HepG2 (cell line): Measurements from ENCODE around the gene STK4. TPM values are rescaled to one million over a fixed set of nuclear protein-coding genes. Genes with fewer than 3 reads are reported as not detected.

Experiments
- ATAC-seq: fragments of 200-7000 bp; cut with Tn5 transposase; 3 replicates; pipeline ENCODE4 v1.9.1; 2020; ENCODE audit warnings: mild to moderate bottlenecking, moderate library complexity
- BruUV-seq: library from RNA; stranded (reverse); fragments of 400-500 nt; replicated peaks from 2 replicates; lab custom pipeline; 2021; lab: Mats Ljungman, UMichigan
- CTCF ChIA-PET: fragments of 300-600 bp; formaldehyde crosslinking; extraction: SDS; loops from one replicate; lab custom pipeline; 2021; ENCODE audit warnings: low total read pairs, inconsistent platforms, low intra/inter-chr PET ratio; lab: Yijun Ruan, JAX
- POLR2A ChIA-PET: fragments of 350-600 bp; sonication (Branson Sonifier 250); formaldehyde crosslinking; loops from one replicate; lab custom pipeline; 2020; ENCODE audit warnings: antibody characterized with exemption, inconsistent platforms; lab: Yijun Ruan, JAX
- DNase-seq: peaks from one replicate; pipeline ENCODE4 v3.0.0-alpha.2; 2015; ENCODE audit warnings: low spot score
- FAIRE-seq: peaks from 3 replicates; lab custom pipeline; 2011; peaks lifted over from hg19 to GRCh38; lab: Jason Lieb, UNC
- H2AFZ ChIP-seq: one replicate; pipeline ENCODE4 v1.6.1; 2011; ENCODE audit warnings: low read length, inconsistent platforms
- H3K27ac ChIP-seq: fragments of 300-600 bp; 3 replicates; pipeline ENCODE4 v1.8.0; 2011; ENCODE audit warnings: mixed run types, mild to moderate bottlenecking, mixed read lengths, low read length, inconsistent platforms; ENCODE audit not compliant: insufficient read depth; ENCODE audit errors: extremely low read length
- H3K27me3 ChIP-seq, 2 experiments: fragments of 200-600 bp in 1 of 2; 2 replicates in 1 of 2; 3 replicates in 1 of 2; pipeline versions ENCODE4 v1.6.0 to v1.8.0; 2011; ENCODE audit warnings: low read length in 2 of 2, mild to moderate bottlenecking in 2 of 2, moderate library complexity in 2 of 2, inconsistent platforms in 1 of 2; ENCODE audit not compliant: insufficient read depth in 2 of 2, control insufficient read depth in 1 of 2
- H3K36me3 ChIP-seq, 2 experiments: fragments of 200-600 bp in 1 of 2; replicated peaks in 1 of 2; 2 replicates in 1 of 2; 3 replicates in 1 of 2; pipeline versions ENCODE4 v1.5.1 to v1.8.0; 2011; ENCODE audit warnings: low read length in 2 of 2, inconsistent platforms in 1 of 2; ENCODE audit not compliant: insufficient read depth in 2 of 2, control insufficient read depth in 1 of 2
- H3K4me1 ChIP-seq: 2 replicates; pipeline ENCODE4 v1.5.1; 2012; ENCODE audit warnings: low read length, inconsistent platforms; ENCODE audit not compliant: insufficient read depth
- H3K4me2 ChIP-seq: 2 replicates; pipeline ENCODE4 v1.6.0; 2011; ENCODE audit warnings: low read depth, low read length, inconsistent platforms
- H3K4me3 ChIP-seq, 3 experiments: fragments of 200-600 bp in 1 of 3; sonication (generic), shearing (Covaris generic) in 1 of 3; replicated peaks in 1 of 3; 2 replicates each; pipeline ENCODE4 v1.5.1; 2011 to 2016; ENCODE audit warnings: low read length in 3 of 3, inconsistent platforms in 2 of 3, low read depth in 2 of 3, mild to moderate bottlenecking in 2 of 3, control low read depth in 1 of 3, mixed read lengths in 1 of 3; ENCODE audit not compliant: insufficient read depth in 1 of 3
- H3K79me2 ChIP-seq: one replicate; pipeline ENCODE4 v1.6.1; 2011; ENCODE audit warnings: low read length, inconsistent platforms; ENCODE audit not compliant: insufficient read depth
- H3K9ac ChIP-seq: 2 replicates; pipeline ENCODE4 v1.6.0; 2011; ENCODE audit warnings: mild to moderate bottlenecking, low read depth, low read length, inconsistent platforms; ENCODE audit not compliant: insufficient read depth
- H3K9me3 ChIP-seq: 2 replicates; pipeline ENCODE4 v1.5.1; 2012; ENCODE audit warnings: mild to moderate bottlenecking, low read length
- H4K20me1 ChIP-seq: 2 replicates; pipeline ENCODE4 v1.6.0; 2011; ENCODE audit warnings: inconsistent platforms, mild to moderate bottlenecking, low read length, moderate library complexity; ENCODE audit not compliant: insufficient read depth
- ERF ChIP-seq: IDR thresholded peaks from 2 replicates; pipeline ENCODE4 v1.6.1; 2018; ENCODE audit warnings: missing biosample characterization, missing genetic modification reagents
- IRX3 ChIP-seq: sonication (generic); formaldehyde crosslinking; IDR thresholded peaks from 2 replicates; pipeline ENCODE4 v1.8.1; 2023; ENCODE audit warnings: mild to moderate bottlenecking, low read depth, missing genetic modification reagents, borderline replicate concordance
- PRMT3 ChIP-seq: sonication (generic); formaldehyde crosslinking; IDR thresholded peaks from 2 replicates; pipeline ENCODE4 v1.8.1; 2022; ENCODE audit warnings: low read depth, mild to moderate bottlenecking, moderate library complexity, missing genetic modification reagents, borderline replicate concordance
- RNF2 ChIP-seq: fragments of 450-650 bp; conservative IDR thresholded peaks from 2 replicates; pipeline ENCODE4 v1.6.1; 2016; ENCODE audit warnings: low read depth
- TBL1XR1 ChIP-seq: fragments of 150-350 bp; IDR thresholded peaks from 2 replicates; pipeline ENCODE4 v1.6.1; 2014; ENCODE audit warnings: borderline replicate concordance, low read length; ENCODE audit not compliant: partially characterized antibody
- ZNF160 ChIP-seq: sonication (generic); formaldehyde crosslinking; IDR thresholded peaks from 2 replicates; pipeline ENCODE4 v1.8.0; 2022; ENCODE audit warnings: mild to moderate bottlenecking, inconsistent platforms, missing genetic modification reagents
- ZNF510 ChIP-seq: sonication (generic); formaldehyde crosslinking; IDR thresholded peaks from 2 replicates; pipeline ENCODE4 v1.4.0; 2020; ENCODE audit warnings: low read depth, mild to moderate bottlenecking, missing genetic modification reagents
- ZNF841 ChIP-seq: sonication (generic); formaldehyde crosslinking; IDR thresholded peaks from 2 replicates; pipeline ENCODE4 v1.8.1; 2023; ENCODE audit warnings: missing genetic modification reagents, borderline replicate concordance
- WGBS: methylation state at CpG from one replicate; pipeline ENCODE4 v1.1.6; 2017; ENCODE audit warnings: low lambda C conversion rate; 5-methylcytosine and 5-hydroxymethylcytosine counted together
- in situ Hi-C: cut with HindIII; loops from 2 replicates; pipeline ENCODE4 v1.10.0; 2017; ENCODE audit warnings: low pct_unique_long_range_greater_than_20kb; ENCODE audit not compliant: extremely low pct_ligation_motif_present
- intact Hi-C: fragments of 100-400 bp; cut with micrococcal nuclease; formaldehyde crosslinking; loops from one replicate; pipeline ENCODE4 v1.10.0; 2022; ENCODE audit not compliant: unreplicated experiment
- polyA plus RNA-seq, 8 experiments: library from polyadenylated mRNA; depleted of rRNA in 3 of 8; stranded (reverse) in 7 of 8; unstranded in 1 of 8; fragments of >200 nt; fragmentation: Illumina TruSeq in 4 of 8; extraction: Trizol in 4 of 8; gene quantifications; 2 replicates each; pipeline versions ENCODE4 v1.2.1 to v1.2.3, GENCODE V29; 2011 to 2016; ENCODE audit warnings: low read depth in 4 of 8, missing spikeins in 1 of 8, mixed read lengths in 1 of 8; ENCODE audit not compliant: insufficient read depth in 1 of 8
- total RNA-seq, 5 experiments: library from RNA; depleted of rRNA; stranded (reverse); fragments of >200 nt; fragmentation: Illumina TruSeq; extraction: Trizol; gene quantifications; 2 replicates each; pipeline ENCODE4 v1.2.3, GENCODE V29; 2016; ENCODE audit warnings: low read depth in 1 of 5
- TF ChIP-seq, protein P1 (sequence below): sonication (generic); formaldehyde crosslinking; IDR thresholded peaks from 2 replicates; pipeline ENCODE4 v1.4.0; 2020; ENCODE audit warnings: missing genetic modification reagents
- TF ChIP-seq, protein P2 (sequence below): sonication (generic); formaldehyde crosslinking; IDR thresholded peaks from 2 replicates; pipeline ENCODE4 v1.5.1; 2020; ENCODE audit warnings: mild to moderate bottlenecking, missing genetic modification reagents

Gene STK4
- total and polyA plus RNA-seq, 2 of the 13 experiments (the other 11 are each of a cell fraction or from before 2014, with no cell fraction given) = 25.6 to 38.3 TPM

DNA sequence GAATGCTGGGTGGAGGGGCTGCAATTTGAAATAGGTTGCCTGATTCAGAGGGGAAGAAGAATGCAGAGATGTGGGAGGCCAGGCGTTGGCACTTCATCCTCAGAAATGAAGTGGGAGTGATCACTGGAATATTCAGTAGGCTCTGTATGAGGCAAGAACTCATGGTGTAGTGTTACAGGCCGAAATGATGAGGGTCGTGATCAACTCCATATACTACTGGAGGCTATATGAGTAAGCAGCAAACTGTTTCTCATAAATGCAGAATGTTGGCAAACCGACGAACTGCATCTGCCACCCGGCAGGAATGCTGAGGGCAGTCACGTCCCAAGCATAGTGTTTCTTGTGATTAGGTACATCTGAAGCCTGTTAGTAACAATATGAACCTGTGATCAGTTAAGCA, 121.9 kb downstream of the STK4 start:
- no peaks in the 10 kb centered on the region for H3K36me3 ChIP-seq
- TF ChIP-seq RNF2 (no peak), IRX3 (CRISPR knock-in tag) (no peak), ZNF841 (no peak), ZNF160 (CRISPR knock-in tag) (no peak), PRMT3 (CRISPR knock-in tag) (no peak), ERF (CRISPR knock-in tag) (no peak), ZNF510 (CRISPR knock-in tag) (no peak), TBL1XR1 (no peak)
- TF ChIP-seq, protein P1, sequence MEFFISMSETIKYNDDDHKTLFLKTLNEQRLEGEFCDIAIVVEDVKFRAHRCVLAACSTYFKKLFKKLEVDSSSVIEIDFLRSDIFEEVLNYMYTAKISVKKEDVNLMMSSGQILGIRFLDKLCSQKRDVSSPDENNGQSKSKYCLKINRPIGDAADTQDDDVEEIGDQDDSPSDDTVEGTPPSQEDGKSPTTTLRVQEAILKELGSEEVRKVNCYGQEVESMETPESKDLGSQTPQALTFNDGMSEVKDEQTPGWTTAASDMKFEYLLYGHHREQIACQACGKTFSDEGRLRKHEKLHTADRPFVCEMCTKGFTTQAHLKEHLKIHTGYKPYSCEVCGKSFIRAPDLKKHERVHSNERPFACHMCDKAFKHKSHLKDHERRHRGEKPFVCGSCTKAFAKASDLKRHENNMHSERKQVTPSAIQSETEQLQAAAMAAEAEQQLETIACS = no peak
- TF ChIP-seq, protein P2, sequence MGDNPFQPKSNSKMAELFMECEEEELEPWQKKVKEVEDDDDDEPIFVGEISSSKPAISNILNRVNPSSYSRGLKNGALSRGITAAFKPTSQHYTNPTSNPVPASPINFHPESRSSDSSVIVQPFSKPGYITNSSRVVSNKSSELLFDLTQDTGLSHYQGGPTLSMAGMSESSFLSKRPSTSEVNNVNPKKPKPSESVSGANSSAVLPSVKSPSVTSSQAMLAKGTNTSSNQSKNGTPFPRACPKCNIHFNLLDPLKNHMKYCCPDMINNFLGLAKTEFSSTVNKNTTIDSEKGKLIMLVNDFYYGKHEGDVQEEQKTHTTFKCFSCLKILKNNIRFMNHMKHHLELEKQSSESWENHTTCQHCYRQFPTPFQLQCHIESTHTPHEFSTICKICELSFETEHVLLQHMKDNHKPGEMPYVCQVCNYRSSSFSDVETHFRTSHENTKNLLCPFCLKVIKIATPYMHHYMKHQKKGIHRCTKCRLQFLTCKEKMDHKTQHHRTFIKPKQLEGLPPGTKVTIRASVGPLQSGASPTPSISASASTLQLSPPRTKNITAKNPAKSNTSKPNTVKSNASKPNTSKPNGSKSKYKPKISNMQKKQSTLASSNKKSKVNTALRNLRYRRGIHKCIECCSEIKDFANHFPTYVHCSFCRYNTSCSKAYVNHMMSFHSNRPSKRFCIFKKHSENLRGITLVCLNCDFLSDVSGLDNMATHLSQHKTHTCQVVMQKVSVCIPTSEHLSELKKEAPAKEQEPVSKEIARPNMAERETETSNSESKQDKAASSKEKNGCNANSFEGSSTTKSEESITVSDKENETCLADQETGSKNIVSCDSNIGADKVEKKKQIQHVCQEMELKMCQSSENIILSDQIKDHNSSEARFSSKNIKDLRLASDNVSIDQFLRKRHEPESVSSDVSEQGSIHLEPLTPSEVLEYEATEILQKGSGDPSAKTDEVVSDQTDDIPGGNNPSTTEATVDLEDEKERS (CRISPR knock-in tag) = no peak
- TF ChIP-seq, all 625 proteins: peak for 0
- ChIA-PET POLR2A (no interaction called here), CTCF (no interaction called here)
- no peaks in the 10 kb centered on the region for H3K4me1 ChIP-seq
- H3K9ac ChIP-seq = no peak overlapping the region
- no peak for DNase-seq
- no peaks in the 10 kb centered on the region for H3K79me2 ChIP-seq
- intact Hi-C loops = no loop called here
- H4K20me1 ChIP-seq = no peaks in the 10 kb centered on the region
- ATAC-seq = no peak
- no peak overlapping the region for H3K4me2 ChIP-seq
- WGBS = 59% methylated on average over 7 of the region's 7 CpGs
- H3K27ac ChIP-seq = no peak overlapping the region
- no TSS peak for BruUV-seq
- in situ Hi-C loops = no loop called here
- H2AFZ ChIP-seq = no peak overlapping the region
- H3K27me3 ChIP-seq = no peaks in the 10 kb centered on the region
- H3K9me3 ChIP-seq = no peaks in the 10 kb centered on the region
- no peak overlapping the region for H3K4me3 ChIP-seq
- no peak for FAIRE-seq
